HG03354 (cell line): ENCODE measurements around the gene MAB21L1.

Experiments
- ATAC-seq: cut with Tn5 transposase; IDR thresholded peaks from one replicate; pipeline ENCODE4 v1.9.1; 2021; ENCODE audit warnings: mild to moderate bottlenecking; ENCODE audit not compliant: unreplicated experiment, poor library complexity, severe bottlenecking

The MAB21L1 gene

GRCh38 chr13:35475960-35476943 is at the start of gene MAB21L1:
TSS of gene MAB21L1 (minus strand) at chr13:35476689. CDS start at chr13:35476138, 551 bp downstream.
- no peak for ATAC-seq

- no peak for ATAC-seq
Observed at GRCh38 chr13:35524171-35524570, 47.7 kb upstream of the MAB21L1 start.

GRCh38 chr13:35518337-35518946 is 42.0 kb upstream of the MAB21L1 start:
- ATAC-seq, result no peak

GRCh38 chr13:35514801-35515502 is 38.5 kb upstream of the MAB21L1 start:
- no peak for ATAC-seq

GRCh38 chr13:35514061-35514477 is 37.6 kb upstream of the MAB21L1 start:
- no peak for ATAC-seq

- no peak for ATAC-seq
Observed at GRCh38 chr13:35512271-35512920, 35.9 kb upstream of the MAB21L1 start.

GRCh38 chr13:35502456-35502855 is 26.0 kb upstream of the MAB21L1 start:
- ATAC-seq, result no peak

- no peak for ATAC-seq
Observed at GRCh38 chr13:35501661-35502235, 25.3 kb upstream of the MAB21L1 start.

GRCh38 chr13:35500144-35500543 is 23.7 kb upstream of the MAB21L1 start:
- no peak for ATAC-seq

GRCh38 chr13:35499676-35500075 is 23.2 kb upstream of the MAB21L1 start:
- no peak for ATAC-seq

- no peak for ATAC-seq
Observed at GRCh38 chr13:35499196-35499662, 22.7 kb upstream of the MAB21L1 start.

- ATAC-seq, result no peak
Observed at GRCh38 chr13:35498231-35498630, 21.7 kb upstream of the MAB21L1 start.

GRCh38 chr13:35496761-35497386 is 20.4 kb upstream of the MAB21L1 start:
- ATAC-seq, result no peak

GRCh38 chr13:35496006-35496405 is 19.5 kb upstream of the MAB21L1 start:
- ATAC-seq, result no peak

- no peak for ATAC-seq
Observed at GRCh38 chr13:35489050-35489449, 12.6 kb upstream of the MAB21L1 start.

GRCh38 chr13:35485424-35485823 is 8.9 kb upstream of the MAB21L1 start:
- no peak for ATAC-seq

- no peak for ATAC-seq
Observed at GRCh38 chr13:35484384-35484783, 7.9 kb upstream of the MAB21L1 start.

- ATAC-seq, result no peak
Observed at GRCh38 chr13:35483761-35484160, 7.3 kb upstream of the MAB21L1 start.

GRCh38 chr13:35482527-35482926 is 6.0 kb upstream of the MAB21L1 start:
- ATAC-seq, result no peak
